K562 (cell line): ENCODE measurements around the gene DTNBP1. TPM values are rescaled to one million over a fixed set of nuclear protein-coding genes. Genes with fewer than 3 reads are reported as not detected.
A peak's percentile ranks its signal among the peaks of the same experiment; 100 is the strongest.

ENCODE experiments used
- ATF1 ChIP-seq, 2 experiments: fragments of 450-650 bp in 1 of 2; IDR thresholded peaks; 2 replicates each; pipeline ENCODE4 v1.6.1; 2016; ENCODE audit warnings: missing compliant biosample characterization in 1 of 2, missing genetic modification characterization in 1 of 2
- CBFA2T2 ChIP-seq: fragments of 450-650 bp; conservative IDR thresholded peaks from 2 replicates; pipeline ENCODE4 v1.6.1; 2017; ENCODE audit warnings: mild to moderate bottlenecking
- CCAR2 ChIP-seq: fragments of 200-400 bp; formaldehyde crosslinking; IDR thresholded peaks from 2 replicates; pipeline ENCODE4 v1.6.1; 2017; ENCODE audit warnings: mild to moderate bottlenecking, low read depth, low read length
- FOXK2 ChIP-seq, 2 experiments: fragments of 450-650 bp; IDR thresholded peaks in 1 of 2; conservative IDR thresholded peaks in 1 of 2; 2 replicates each; pipeline ENCODE4 v1.6.1; 2016; ENCODE audit warnings: low read depth in 2 of 2, mild to moderate bottlenecking in 1 of 2
- MTA2 ChIP-seq: fragments of 450-650 bp; IDR thresholded peaks from 2 replicates; pipeline ENCODE4 v1.6.1; 2016; ENCODE audit warnings: low read depth
- NCOA6 ChIP-seq: fragments of 450-650 bp; IDR thresholded peaks from 2 replicates; pipeline ENCODE4 v1.6.1; 2017; ENCODE audit warnings: mild to moderate bottlenecking
- POLR2A ChIP-seq: fragments of 450-650 bp; conservative IDR thresholded peaks from 2 replicates; pipeline ENCODE4 v1.6.1; 2016
- SMAD3 ChIP-seq: fragments of 450-650 bp; formaldehyde crosslinking; conservative IDR thresholded peaks from 2 replicates; pipeline ENCODE4 v1.4.0; 2020; ENCODE audit warnings: mild to moderate bottlenecking
- SPI1 ChIP-seq: IDR thresholded peaks from 2 replicates; pipeline ENCODE4 v1.6.1; 2011; ENCODE audit warnings: low read depth, low read length, control low read depth, borderline replicate concordance
- TCF7 ChIP-seq: sonication (generic); IDR thresholded peaks from 2 replicates; pipeline ENCODE4 v1.6.1; 2016; ENCODE audit warnings: antibody characterized with exemption, borderline replicate concordance
- polyA plus RNA-seq, 8 experiments: library from polyadenylated mRNA; depleted of rRNA in 4 of 8; stranded (reverse) in 5 of 8; unstranded in 3 of 8; fragments of >200 nt; fragmentation: Nextera tagmentation in 2 of 8; fragmentation: Illumina TruSeq in 1 of 8; extraction: Ambion mirVana in 2 of 8; extraction: Trizol in 1 of 8; gene quantifications; 2 replicates each; pipeline versions ENCODE4 v1.2.1 to v1.2.3, GENCODE V29; 2011 to 2014; ENCODE audit warnings: inconsistent platforms in 1 of 8, missing spikeins in 1 of 8
- total RNA-seq, 7 experiments: library from RNA; depleted of rRNA in 6 of 7; stranded (reverse); fragments of >200 nt in 6 of 7; fragmentation: Illumina TruSeq in 2 of 7; extraction: Trizol in 2 of 7; gene quantifications; 2 replicates each; pipeline versions ENCODE4 v1.2.1 to v1.2.3, GENCODE V29; 2011 to 2021; ENCODE audit warnings: low replicate concordance in 1 of 7
- TF ChIP-seq, protein P1 (sequence below): IDR thresholded peaks from 3 replicates; pipeline ENCODE4 v1.6.1; 2011; ENCODE audit warnings: borderline replicate concordance, mild to moderate bottlenecking, moderate library complexity; ENCODE audit not compliant: insufficient read length; ENCODE audit errors: extremely low read depth
- TF ChIP-seq, protein P2 (sequence below): IDR thresholded peaks from 3 replicates; pipeline ENCODE4 v1.6.1; 2011; ENCODE audit warnings: borderline replicate concordance, mild to moderate bottlenecking; ENCODE audit not compliant: insufficient read length, insufficient read depth
- TF ChIP-seq, protein P3 (sequence below): sonication (generic); formaldehyde crosslinking; IDR thresholded peaks from 2 replicates; pipeline ENCODE4 v1.9.0; 2022; ENCODE audit warnings: mild to moderate bottlenecking, missing genetic modification reagents
- TF ChIP-seq, protein P4 (sequence below): fragments of 200-800 bp; sonication (Bioruptor generic); IDR thresholded peaks from 2 replicates; pipeline ENCODE4 v1.6.1; 2017; ENCODE audit warnings: missing genetic modification characterization, missing compliant biosample characterization
- TF ChIP-seq, protein P5 (sequence below): fragments of 450-650 bp; IDR thresholded peaks from 2 replicates; pipeline ENCODE4 v1.6.1; 2018; ENCODE audit warnings: mild to moderate bottlenecking, low read depth; ENCODE audit not compliant: partially characterized antibody

Gene DTNBP1
- total and polyA plus RNA-seq, 9 of the 15 experiments (the other 6 are each of a cell fraction or from before 2014, with no cell fraction given) = 16.7 to 54.5 (median 21.4) TPM

DNA sequence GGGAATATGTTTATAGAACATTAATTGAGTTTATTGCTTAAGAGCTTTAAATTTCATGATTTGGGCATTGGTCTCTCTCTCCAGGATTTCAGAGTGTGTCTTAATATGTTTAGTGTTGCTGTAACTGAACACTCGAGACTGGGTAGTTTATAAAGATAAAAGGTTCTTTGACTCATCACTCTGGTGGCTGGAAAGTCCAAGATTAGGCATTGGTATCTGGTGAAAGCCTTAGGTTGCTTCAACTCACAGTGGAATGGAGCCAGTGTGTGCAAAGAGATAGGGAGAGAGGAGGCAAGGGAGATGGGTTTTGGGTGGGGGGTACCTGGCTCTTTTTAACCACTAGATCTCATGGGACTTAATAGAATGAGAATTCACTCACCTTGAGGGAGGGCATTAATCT, 35.6 kb upstream of the DTNBP1 start (continued):
- TF ChIP-seq, protein P1, sequence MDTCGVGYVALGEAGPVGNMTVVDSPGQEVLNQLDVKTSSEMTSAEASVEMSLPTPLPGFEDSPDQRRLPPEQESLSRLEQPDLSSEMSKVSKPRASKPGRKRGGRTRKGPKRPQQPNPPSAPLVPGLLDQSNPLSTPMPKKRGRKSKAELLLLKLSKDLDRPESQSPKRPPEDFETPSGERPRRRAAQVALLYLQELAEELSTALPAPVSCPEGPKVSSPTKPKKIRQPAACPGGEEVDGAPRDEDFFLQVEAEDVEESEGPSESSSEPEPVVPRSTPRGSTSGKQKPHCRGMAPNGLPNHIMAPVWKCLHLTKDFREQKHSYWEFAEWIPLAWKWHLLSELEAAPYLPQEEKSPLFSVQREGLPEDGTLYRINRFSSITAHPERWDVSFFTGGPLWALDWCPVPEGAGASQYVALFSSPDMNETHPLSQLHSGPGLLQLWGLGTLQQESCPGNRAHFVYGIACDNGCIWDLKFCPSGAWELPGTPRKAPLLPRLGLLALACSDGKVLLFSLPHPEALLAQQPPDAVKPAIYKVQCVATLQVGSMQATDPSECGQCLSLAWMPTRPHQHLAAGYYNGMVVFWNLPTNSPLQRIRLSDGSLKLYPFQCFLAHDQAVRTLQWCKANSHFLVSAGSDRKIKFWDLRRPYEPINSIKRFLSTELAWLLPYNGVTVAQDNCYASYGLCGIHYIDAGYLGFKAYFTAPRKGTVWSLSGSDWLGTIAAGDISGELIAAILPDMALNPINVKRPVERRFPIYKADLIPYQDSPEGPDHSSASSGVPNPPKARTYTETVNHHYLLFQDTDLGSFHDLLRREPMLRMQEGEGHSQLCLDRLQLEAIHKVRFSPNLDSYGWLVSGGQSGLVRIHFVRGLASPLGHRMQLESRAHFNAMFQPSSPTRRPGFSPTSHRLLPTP = no peak
- TF ChIP-seq, protein P2, sequence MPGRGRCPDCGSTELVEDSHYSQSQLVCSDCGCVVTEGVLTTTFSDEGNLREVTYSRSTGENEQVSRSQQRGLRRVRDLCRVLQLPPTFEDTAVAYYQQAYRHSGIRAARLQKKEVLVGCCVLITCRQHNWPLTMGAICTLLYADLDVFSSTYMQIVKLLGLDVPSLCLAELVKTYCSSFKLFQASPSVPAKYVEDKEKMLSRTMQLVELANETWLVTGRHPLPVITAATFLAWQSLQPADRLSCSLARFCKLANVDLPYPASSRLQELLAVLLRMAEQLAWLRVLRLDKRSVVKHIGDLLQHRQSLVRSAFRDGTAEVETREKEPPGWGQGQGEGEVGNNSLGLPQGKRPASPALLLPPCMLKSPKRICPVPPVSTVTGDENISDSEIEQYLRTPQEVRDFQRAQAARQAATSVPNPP = no peak
- TF ChIP-seq POLR2A = no peak
- TF ChIP-seq, protein P3, sequence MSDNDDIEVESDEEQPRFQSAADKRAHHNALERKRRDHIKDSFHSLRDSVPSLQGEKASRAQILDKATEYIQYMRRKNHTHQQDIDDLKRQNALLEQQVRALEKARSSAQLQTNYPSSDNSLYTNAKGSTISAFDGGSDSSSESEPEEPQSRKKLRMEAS = no peak
- TF ChIP-seq ATF1 (CRISPR knock-in tag; IDR thresholded peaks at IDR 0.05) = no peak
- no peak for TF ChIP-seq ATF1 (tag; IDR thresholded peaks at IDR 0.05)
- no peak for TF ChIP-seq SPI1
- TF ChIP-seq TCF7 = peak; percentile 45; the same call in 1 of the 2 replicates
- TF ChIP-seq, protein P4, sequence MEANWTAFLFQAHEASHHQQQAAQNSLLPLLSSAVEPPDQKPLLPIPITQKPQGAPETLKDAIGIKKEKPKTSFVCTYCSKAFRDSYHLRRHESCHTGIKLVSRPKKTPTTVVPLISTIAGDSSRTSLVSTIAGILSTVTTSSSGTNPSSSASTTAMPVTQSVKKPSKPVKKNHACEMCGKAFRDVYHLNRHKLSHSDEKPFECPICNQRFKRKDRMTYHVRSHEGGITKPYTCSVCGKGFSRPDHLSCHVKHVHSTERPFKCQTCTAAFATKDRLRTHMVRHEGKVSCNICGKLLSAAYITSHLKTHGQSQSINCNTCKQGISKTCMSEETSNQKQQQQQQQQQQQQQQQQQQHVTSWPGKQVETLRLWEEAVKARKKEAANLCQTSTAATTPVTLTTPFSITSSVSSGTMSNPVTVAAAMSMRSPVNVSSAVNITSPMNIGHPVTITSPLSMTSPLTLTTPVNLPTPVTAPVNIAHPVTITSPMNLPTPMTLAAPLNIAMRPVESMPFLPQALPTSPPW (CRISPR knock-in tag) = peak; percentile 6; the same call in 1 of the 2 replicates
- no peak for TF ChIP-seq NCOA6
- peak; percentile 78 for TF ChIP-seq MTA2
- TF ChIP-seq, protein P5, sequence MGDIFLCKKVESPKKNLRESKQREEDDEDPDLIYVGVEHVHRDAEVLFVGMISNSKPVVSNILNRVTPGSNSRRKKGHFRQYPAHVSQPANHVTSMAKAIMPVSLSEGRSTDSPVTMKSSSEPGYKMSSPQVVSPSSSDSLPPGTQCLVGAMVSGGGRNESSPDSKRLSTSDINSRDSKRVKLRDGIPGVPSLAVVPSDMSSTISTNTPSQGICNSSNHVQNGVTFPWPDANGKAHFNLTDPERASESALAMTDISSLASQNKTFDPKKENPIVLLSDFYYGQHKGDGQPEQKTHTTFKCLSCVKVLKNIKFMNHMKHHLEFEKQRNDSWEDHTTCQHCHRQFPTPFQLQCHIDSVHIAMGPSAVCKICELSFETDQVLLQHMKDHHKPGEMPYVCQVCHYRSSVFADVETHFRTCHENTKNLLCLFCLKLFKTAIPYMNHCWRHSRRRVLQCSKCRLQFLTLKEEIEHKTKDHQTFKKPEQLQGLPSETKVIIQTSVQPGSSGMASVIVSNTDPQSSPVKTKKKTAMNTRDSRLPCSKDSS = no peak
- no peak for TF ChIP-seq SMAD3 (CRISPR knock-in tag)
- peak; percentile 95 for TF ChIP-seq CBFA2T2
- TF ChIP-seq CCAR2 = no peak
- no peak for TF ChIP-seq FOXK2 (conservative IDR thresholded peaks at IDR 0.05 in 1 of 2, IDR thresholded peaks at IDR 0.05 in 1 of 2; ENCODE audit: low read depth in 2 of 2)
